Cortex of kidney (tissue), 1 donor: ENCODE measurements around the gene TRABD2B.

Experiments used
- DNase-seq: peaks from one replicate; lab custom pipeline; 2025; lab: John Stamatoyannopoulos, UW

The TRABD2B gene

GRCh38 chr1:47795102-47795501, 202.1 kb downstream of the TRABD2B start:
- no peak for DNase-seq

GRCh38 chr1:47794530-47794929, 202.7 kb downstream of the TRABD2B start:
- DNase-seq, result no peak

GRCh38 chr1:47794081-47794480, 203.1 kb downstream of the TRABD2B start:
- no peak for DNase-seq

GRCh38 chr1:47793563-47793962, 203.6 kb downstream of the TRABD2B start:
- no peak for DNase-seq

GRCh38 chr1:47792779-47793178, 204.4 kb downstream of the TRABD2B start:
- DNase-seq, result no peak

GRCh38 chr1:47791879-47792608, 205.1 kb downstream of the TRABD2B start:
- no peak for DNase-seq

GRCh38 chr1:47788761-47789160, 208.4 kb downstream of the TRABD2B start:
- DNase-seq, result no peak

- DNase-seq, result no peak
Observed at GRCh38 chr1:47787560-47787959, 209.6 kb downstream of the TRABD2B start.

- no peak for DNase-seq
Observed at GRCh38 chr1:47786316-47786715, 210.9 kb downstream of the TRABD2B start.

GRCh38 chr1:47785561-47786271, 211.5 kb downstream of the TRABD2B start:
- no peak for DNase-seq

- no peak for DNase-seq
Observed at GRCh38 chr1:47785118-47785517, 212.1 kb downstream of the TRABD2B start.

GRCh38 chr1:47784497-47784822, 212.7 kb downstream of the TRABD2B start:
- no peak for DNase-seq

- no peak for DNase-seq
Observed at GRCh38 chr1:47783638-47784496, 213.3 kb downstream of the TRABD2B start.

- no peak for DNase-seq
Observed at GRCh38 chr1:47782414-47783166, 214.6 kb downstream of the TRABD2B start.

- DNase-seq, result no peak
Observed at GRCh38 chr1:47781171-47781959, 215.8 kb downstream of the TRABD2B start.

- DNase-seq, result no peak
Observed at GRCh38 chr1:47780469-47780995, 216.7 kb downstream of the TRABD2B start.

GRCh38 chr1:47779613-47780012, 217.6 kb downstream of the TRABD2B start:
- DNase-seq, result no peak

GRCh38 chr1:47778280-47778679, 218.9 kb downstream of the TRABD2B start:
- no peak for DNase-seq

GRCh38 chr1:47777322-47777721, 219.9 kb downstream of the TRABD2B start:
- no peak for DNase-seq

- DNase-seq, result no peak
Observed at GRCh38 chr1:47776667-47777131, 220.5 kb downstream of the TRABD2B start.
